A673 (cell line): Measurements from ENCODE around the gene LRRC4B. TPM values are rescaled to one million over a fixed set of nuclear protein-coding genes. Genes with fewer than 3 reads are reported as not detected.

Source experiments
- BruUV-seq: library from RNA; stranded (reverse); fragments of 400-500 nt; replicated peaks from 2 replicates; lab custom pipeline; 2021; lab: Mats Ljungman, UMichigan
- CTCF ChIA-PET: fragments of 300-600 bp; sonication (Branson Sonifier 250); formaldehyde crosslinking; loops from one replicate; lab custom pipeline; 2022; ENCODE audit warnings: antibody characterized with exemption; lab: Charles Lee
- POLR2A ChIA-PET: fragments of 300-600 bp; sonication (Branson Sonifier 250); formaldehyde crosslinking; loops from one replicate; lab custom pipeline; 2022; ENCODE audit warnings: antibody characterized with exemption; ENCODE audit not compliant: low non-redundant PET; lab: Charles Lee
- DNase-seq: peaks from one replicate; pipeline ENCODE4 v3.0.0-alpha.2; 2015; ENCODE audit warnings: low spot score
- H3K27ac ChIP-seq: fragments of 200-600 bp; sonication (generic); 2 replicates; pipeline ENCODE4 v1.5.1; 2016; ENCODE audit warnings: mixed run types, low read depth, mild to moderate bottlenecking, mixed read lengths, antibody characterized with exemption, low read length; ENCODE audit not compliant: poor library complexity, severe bottlenecking
- H3K27me3 ChIP-seq: fragments of 200-600 bp; sonication (generic); replicated peaks from 2 replicates; pipeline ENCODE4 v1.6.1; 2017; ENCODE audit warnings: mixed run types, low read depth, mild to moderate bottlenecking, mixed read lengths, antibody characterized with exemption, low read length; ENCODE audit not compliant: insufficient read depth, poor library complexity
- H3K36me3 ChIP-seq: fragments of 200-600 bp; sonication (generic); 2 replicates; pipeline ENCODE4 v1.6.1; 2016; ENCODE audit warnings: mixed run types, mild to moderate bottlenecking, mixed read lengths, antibody characterized with exemption, low read length; ENCODE audit not compliant: insufficient read depth, poor library complexity, severe bottlenecking
- H3K4me1 ChIP-seq: fragments of 200-600 bp; sonication (generic); 2 replicates; pipeline ENCODE4 v1.6.1; 2017; ENCODE audit warnings: mixed run types, mild to moderate bottlenecking, mixed read lengths, antibody characterized with exemption, low read length; ENCODE audit not compliant: insufficient read depth, poor library complexity, severe bottlenecking
- H3K4me3 ChIP-seq: fragments of 200-600 bp; sonication (generic); 2 replicates; pipeline ENCODE4 v1.5.1; 2016; ENCODE audit warnings: low read depth, mixed run types, mild to moderate bottlenecking, mixed read lengths, low read length; ENCODE audit not compliant: poor library complexity, severe bottlenecking
- H3K9me3 ChIP-seq: fragments of 200-600 bp; sonication (generic); 2 replicates; pipeline ENCODE4 v1.6.1; 2016; ENCODE audit warnings: mixed run types, low read depth, mild to moderate bottlenecking, mixed read lengths, antibody characterized with exemption, low read length; ENCODE audit not compliant: poor library complexity, severe bottlenecking
- CTCF ChIP-seq: fragments of 300-800, 200-600 bp; sonication (generic); conservative IDR thresholded peaks from 2 replicates; pipeline ENCODE4 v1.5.1; 2017; ENCODE audit warnings: low read depth, mild to moderate bottlenecking, antibody characterized with exemption, low read length, moderate library complexity, mixed read lengths
- EZH2 ChIP-seq: fragments of 200-600 bp; sonication (generic); IDR thresholded peaks from 2 replicates; pipeline ENCODE4 v1.6.1; 2017; ENCODE audit warnings: borderline replicate concordance, low read depth, mild to moderate bottlenecking, mixed read lengths, antibody characterized with exemption, low read length; ENCODE audit not compliant: poor library complexity, severe bottlenecking
- intact Hi-C: fragments of 100-400 bp; cut with micrococcal nuclease; formaldehyde crosslinking; loops from one replicate; pipeline ENCODE4 v1.10.0; 2022; ENCODE audit not compliant: unreplicated experiment
- total RNA-seq: library from RNA; stranded (reverse); gene quantifications from 2 replicates; pipeline ENCODE4 v1.2.3, GENCODE V29; 2021

The LRRC4B gene
- total RNA-seq, 1 experiment from 2014 or later, result 23.1 TPM

- H3K27ac ChIP-seq, result no peak overlapping the region
- ChIA-PET CTCF (no interaction called here), POLR2A (no interaction called here)
- no peaks in the 10 kb centered on the region for H3K4me1 ChIP-seq
- TF ChIP-seq EZH2, result no peak
- no peak for TF ChIP-seq CTCF
- intact Hi-C loops, result no loop called here
- BruUV-seq, result no TSS peak
- no peaks in the 10 kb centered on the region for H3K9me3 ChIP-seq
- DNase-seq, result no peak
- no peak overlapping the region for H3K4me3 ChIP-seq
- no peaks in the 10 kb centered on the region for H3K27me3 ChIP-seq
- no peaks in the 10 kb centered on the region for H3K36me3 ChIP-seq
Observed at GRCh38 chr19:50519006-50519575, 49.1 kb downstream of the LRRC4B start.

- ChIA-PET POLR2A (no interaction called here), CTCF (no interaction called here)
Observed at GRCh38 chr19:50518091-50519005, 49.9 kb downstream of the LRRC4B start.

GRCh38 chr19:50517704-50518075, 50.5 kb downstream of the LRRC4B start:
- CTCF ChIA-PET, result no interaction called here
- BruUV-seq, result no TSS peak
- intact Hi-C loops, result no loop called here

More at GRCh38 chr19:50518091-50519005, 49.9 kb downstream of the LRRC4B start:
- intact Hi-C loops, result no loop called here
- DNase-seq, result no peak
- no TSS peak for BruUV-seq
- Histone ChIP-seq H3K4me1 (no peaks in the 10 kb centered on the region), H3K27ac (no peak overlapping the region), H3K9me3 (no peaks in the 10 kb centered on the region), H3K27me3 (no peaks in the 10 kb centered on the region), H3K4me3 (no peak overlapping the region), H3K36me3 (no peaks in the 10 kb centered on the region)
- no peak for TF ChIP-seq EZH2
- TF ChIP-seq CTCF, result peak; percentile 51

More at GRCh38 chr19:50517704-50518075, 50.5 kb downstream of the LRRC4B start:
- no peak for TF ChIP-seq CTCF
- TF ChIP-seq EZH2, result no peak
- POLR2A ChIA-PET, result no interaction called here
- Histone ChIP-seq H3K9me3 (no peaks in the 10 kb centered on the region), H3K27me3 (no peaks in the 10 kb centered on the region), H3K36me3 (no peaks in the 10 kb centered on the region), H3K4me1 (no peaks in the 10 kb centered on the region), H3K4me3 (no peak overlapping the region), H3K27ac (no peak overlapping the region)
- DNase-seq, result no peak
